Subcutaneous abdominal adipose tissue (tissue), 5 donors: ENCODE results near the gene GDPGP1.

ENCODE experiments used
- H3K27ac ChIP-seq: one replicate; pipeline ENCODE4 v1.7.0; 2013; ENCODE audit warnings: low read depth, mild to moderate bottlenecking, inconsistent platforms, low read length, moderate library complexity
- H3K27me3 ChIP-seq, 5 donors: one replicate each; pipeline ENCODE4 v1.7.0; 2013; ENCODE audit warnings: low read length in 5 of 5, inconsistent platforms in 1 of 5; ENCODE audit not compliant: control insufficient read depth in 5 of 5, insufficient read depth in 4 of 5
- H3K36me3 ChIP-seq, 5 donors: one replicate each; pipeline ENCODE4 v1.7.0; 2013; ENCODE audit warnings: low read length in 5 of 5; ENCODE audit not compliant: control insufficient read depth in 5 of 5, insufficient read depth in 5 of 5
- H3K4me1 ChIP-seq, 5 donors: one replicate each; pipeline ENCODE4 v1.7.0; 2013; ENCODE audit warnings: low read length in 5 of 5, mild to moderate bottlenecking in 3 of 5, moderate library complexity in 1 of 5; ENCODE audit not compliant: control insufficient read depth in 5 of 5, insufficient read depth in 5 of 5
- H3K4me3 ChIP-seq, 5 donors: one replicate each; pipeline ENCODE4 v1.7.0; 2013; ENCODE audit warnings: low read length in 5 of 5, low read depth in 1 of 5
- H3K9ac ChIP-seq, 5 donors: one replicate each; pipeline ENCODE4 v1.7.0; 2013; ENCODE audit warnings: low read length in 5 of 5, mild to moderate bottlenecking in 4 of 5, moderate library complexity in 3 of 5
- H3K9me3 ChIP-seq, 5 donors: one replicate each; pipeline ENCODE4 v1.7.0; 2013; ENCODE audit warnings: low read length in 5 of 5; ENCODE audit not compliant: control insufficient read depth in 5 of 5
- donor health status: healthy.
- donor health status: healthy.
- donor health status: healthy.
- donor health status: healthy.
- donor health status: healthy.

The GDPGP1 gene

DNA sequence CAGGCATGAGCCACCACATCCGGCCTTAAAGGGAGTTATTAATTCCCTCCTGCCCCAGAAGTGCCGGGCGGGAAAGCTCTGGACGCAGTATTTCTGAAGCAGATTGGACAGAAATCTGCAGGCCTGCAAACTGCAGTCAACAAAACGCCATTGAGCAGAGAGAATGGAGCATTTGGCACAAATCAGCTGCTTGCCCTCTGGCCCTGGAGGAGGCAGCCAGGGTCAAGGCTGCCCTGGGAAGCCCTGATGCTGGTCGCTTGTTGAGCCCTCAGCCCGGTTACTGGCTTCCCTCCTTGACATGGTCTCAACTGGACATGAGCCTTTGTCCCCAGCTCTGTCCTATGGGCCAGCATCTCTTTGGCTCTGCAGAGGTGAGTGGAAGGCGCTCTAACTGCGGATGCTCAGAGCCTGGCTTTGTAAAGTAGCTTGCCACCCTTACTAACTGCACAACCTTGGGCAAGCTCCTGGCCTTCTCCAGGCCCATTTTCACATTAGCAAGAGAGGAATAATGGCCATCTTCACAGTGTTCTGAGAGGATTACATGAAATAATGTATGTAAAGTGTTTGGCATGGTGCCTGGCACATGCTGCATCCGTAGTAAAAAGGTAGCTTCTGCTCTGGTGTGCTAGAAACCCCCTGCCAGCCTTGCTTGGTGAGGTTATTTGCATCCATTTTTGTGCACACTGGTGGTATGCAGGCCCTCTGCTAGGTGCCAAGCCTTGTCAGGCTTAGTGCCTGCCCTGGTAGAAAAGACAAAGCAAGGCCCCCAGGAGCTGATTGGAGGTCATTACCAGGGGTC lies 28.8 kb upstream of the GDPGP1 start:
- Histone ChIP-seq H3K36me3 (no peaks in the 10 kb centered on the region), H3K4me1 (peaks cover 0 to 26% (median 22%) of the 10 kb centered on the region in 5 donors), H3K9me3 (no peaks in the 10 kb centered on the region), H3K27ac (no peak overlapping the region), H3K27me3 (peaks cover 0 to 7% (median 0%) of the 10 kb centered on the region in 5 donors), H3K4me3 (no peak overlapping the region), H3K9ac (no peak overlapping the region)

DNA sequence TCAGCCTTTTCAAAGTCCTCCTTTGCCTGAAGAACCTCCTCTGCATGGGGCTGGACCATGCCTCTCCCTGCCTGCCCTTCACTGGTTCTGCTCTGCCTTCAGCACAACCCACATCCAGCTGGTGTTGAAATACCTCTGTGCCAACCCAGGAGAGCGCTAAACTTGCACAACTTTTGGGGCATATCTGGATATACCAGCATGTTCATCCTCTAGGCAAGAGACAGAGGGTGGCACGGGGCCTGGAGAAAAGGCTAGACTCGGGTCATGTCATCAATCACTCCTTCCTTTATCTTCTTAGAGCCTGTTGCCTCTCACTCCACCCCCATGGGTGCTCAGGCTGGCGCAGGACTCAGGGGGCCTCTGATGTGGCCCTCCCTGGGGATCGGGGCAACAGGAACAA lies 28.1 kb upstream of the GDPGP1 start:
- H3K36me3 ChIP-seq = no peaks in the 10 kb centered on the region
- peaks cover 0 to 21% (median 18%) of the 10 kb centered on the region in 5 donors for H3K4me1 ChIP-seq
- no peaks in the 10 kb centered on the region for H3K9me3 ChIP-seq
- H3K4me3 ChIP-seq = no peak overlapping the region
- peaks cover 0 to 7% (median 0%) of the 10 kb centered on the region in 5 donors for H3K27me3 ChIP-seq
- no peak overlapping the region for H3K9ac ChIP-seq
- H3K27ac ChIP-seq = no peak overlapping the region

DNA sequence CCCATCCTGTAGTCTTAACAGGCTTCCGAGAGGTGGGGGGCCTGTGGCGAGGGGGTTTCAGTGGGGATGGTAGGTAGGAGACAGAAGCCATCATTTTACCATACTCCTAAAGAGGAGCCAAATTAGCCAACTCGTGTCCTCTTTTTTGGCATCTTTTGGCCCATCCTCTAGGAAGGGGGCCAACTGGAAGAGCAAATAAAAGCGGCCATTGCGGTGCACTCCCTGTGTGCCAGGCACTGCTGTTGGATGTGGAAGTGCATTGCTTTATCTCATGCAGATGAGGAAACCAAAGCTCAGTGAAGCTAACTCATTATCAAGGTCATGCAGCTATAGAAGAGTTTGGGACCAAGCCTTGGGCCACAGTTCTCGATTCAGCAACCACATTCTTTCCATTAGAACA lies 26.8 kb upstream of the GDPGP1 start:
- Histone ChIP-seq H3K27me3 (peaks cover 0 to 5% (median 0%) of the 10 kb centered on the region in 5 donors), H3K9ac (no peak overlapping the region), H3K9me3 (no peaks in the 10 kb centered on the region), H3K27ac (no peak overlapping the region), H3K4me1 (peaks cover 2 to 23% (median 17%) of the 10 kb centered on the region in 5 donors), H3K4me3 (no peak overlapping the region), H3K36me3 (no peaks in the 10 kb centered on the region)

DNA sequence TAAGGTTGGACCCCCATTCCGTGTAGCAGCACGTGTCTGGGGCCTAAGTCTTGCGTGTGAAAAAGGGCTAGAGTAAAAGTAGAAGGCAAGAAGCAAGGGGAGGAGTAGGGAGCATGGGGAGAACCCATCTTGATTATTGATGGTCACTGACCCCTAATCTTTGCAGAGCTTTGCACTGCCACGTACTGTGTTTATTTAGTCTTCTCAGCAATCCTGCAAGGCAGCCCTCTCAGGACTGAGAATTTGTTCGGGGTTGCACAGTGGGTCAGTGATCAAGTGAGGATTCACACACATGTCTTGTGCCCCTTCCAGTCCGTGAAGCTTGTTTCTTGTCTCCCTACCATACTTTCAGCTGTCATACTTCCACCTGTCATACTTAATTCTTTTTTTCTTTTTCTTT lies 25.7 kb upstream of the GDPGP1 start:
- Histone ChIP-seq H3K36me3 (no peaks in the 10 kb centered on the region), H3K27ac (no peak overlapping the region)

DNA sequence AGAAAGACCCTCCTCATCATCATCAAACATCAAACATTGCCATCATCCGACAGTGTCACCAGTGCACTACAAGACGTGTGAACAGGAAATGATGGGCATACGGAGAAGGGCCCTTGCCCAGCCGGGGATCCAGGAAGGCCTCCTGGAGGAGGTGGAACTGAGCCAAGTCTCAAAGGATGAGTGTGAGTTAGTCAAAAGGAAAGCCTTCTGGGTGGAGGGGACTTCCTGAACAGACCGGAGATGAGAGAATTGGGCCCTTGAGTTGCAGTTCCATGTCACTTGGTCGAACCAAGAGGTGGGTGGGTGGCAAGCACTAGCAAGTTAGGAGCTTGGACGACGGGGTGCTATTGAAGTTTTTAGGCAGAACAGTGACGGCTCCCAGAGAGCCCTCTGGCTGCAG lies 24.4 kb upstream of the GDPGP1 start:
- H3K36me3 ChIP-seq = no peaks in the 10 kb centered on the region
- peaks cover 2 to 20% (median 10%) of the 10 kb centered on the region in 5 donors for H3K4me1 ChIP-seq
- H3K9me3 ChIP-seq = no peaks in the 10 kb centered on the region
- no peak overlapping the region for H3K4me3 ChIP-seq
- H3K27me3 ChIP-seq = no peaks in the 10 kb centered on the region
- H3K9ac ChIP-seq = no peak overlapping the region
- H3K27ac ChIP-seq = no peak overlapping the region

More for the DNA sequence above, 25.7 kb upstream of the GDPGP1 start:
- no peak overlapping the region for H3K9ac ChIP-seq
- H3K9me3 ChIP-seq = no peaks in the 10 kb centered on the region
- no peak overlapping the region for H3K4me3 ChIP-seq
- no peaks in the 10 kb centered on the region for H3K27me3 ChIP-seq
- peaks cover 2 to 20% (median 12%) of the 10 kb centered on the region in 5 donors for H3K4me1 ChIP-seq

DNA sequence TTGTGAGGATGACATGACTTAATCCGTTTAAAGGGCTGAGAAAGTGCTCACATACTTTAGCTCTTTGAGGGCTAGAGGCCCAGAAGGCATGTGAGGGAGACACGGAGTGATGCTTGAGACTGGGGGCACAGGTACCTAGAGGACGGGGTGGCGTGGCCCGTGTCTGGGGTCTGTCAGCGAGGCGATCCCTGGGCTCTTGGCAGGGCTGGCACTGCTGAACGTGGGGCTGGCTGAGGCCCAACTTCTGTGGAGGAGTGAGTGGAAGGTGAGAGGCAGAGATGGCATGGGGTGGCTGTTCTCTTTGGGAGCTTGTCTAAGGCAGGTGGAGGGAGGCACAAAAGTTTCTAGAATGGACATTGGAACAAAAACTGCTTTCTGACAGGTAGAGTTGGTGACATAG lies 23.4 kb upstream of the GDPGP1 start:
- Histone ChIP-seq H3K27me3 (no peaks in the 10 kb centered on the region), H3K27ac (no peak overlapping the region), H3K36me3 (no peaks in the 10 kb centered on the region), H3K4me1 (peaks cover 2 to 20% (median 10%) of the 10 kb centered on the region in 5 donors), H3K9ac (no peak overlapping the region), H3K9me3 (no peaks in the 10 kb centered on the region), H3K4me3 (no peak overlapping the region)

DNA sequence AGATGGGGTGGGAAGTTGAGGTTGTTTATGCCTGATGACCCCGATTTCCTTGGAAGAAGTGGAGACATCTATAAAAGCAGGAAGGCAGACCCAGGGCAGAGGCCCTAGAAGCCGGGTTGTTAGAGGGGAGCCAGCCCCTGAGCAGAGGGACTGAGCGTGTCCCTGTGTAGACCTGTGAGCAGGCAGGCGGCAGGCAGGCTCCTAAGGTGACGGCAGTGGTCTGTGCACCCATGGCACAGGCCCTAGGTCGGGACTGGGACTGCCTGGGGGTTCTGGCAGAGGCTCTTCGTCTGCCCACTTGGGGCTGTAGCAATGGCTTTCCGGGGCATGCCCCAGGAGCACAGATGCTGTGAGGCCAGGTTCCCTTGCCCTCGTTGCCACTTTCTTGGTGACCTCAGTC lies 23.0 kb upstream of the GDPGP1 start:
- Histone ChIP-seq H3K9me3 (no peaks in the 10 kb centered on the region), H3K36me3 (no peaks in the 10 kb centered on the region), H3K4me3 (no peak overlapping the region), H3K27me3 (no peaks in the 10 kb centered on the region), H3K9ac (no peak overlapping the region), H3K4me1 (peaks cover 2 to 20% (median 9%) of the 10 kb centered on the region in 5 donors), H3K27ac (no peak overlapping the region)

DNA sequence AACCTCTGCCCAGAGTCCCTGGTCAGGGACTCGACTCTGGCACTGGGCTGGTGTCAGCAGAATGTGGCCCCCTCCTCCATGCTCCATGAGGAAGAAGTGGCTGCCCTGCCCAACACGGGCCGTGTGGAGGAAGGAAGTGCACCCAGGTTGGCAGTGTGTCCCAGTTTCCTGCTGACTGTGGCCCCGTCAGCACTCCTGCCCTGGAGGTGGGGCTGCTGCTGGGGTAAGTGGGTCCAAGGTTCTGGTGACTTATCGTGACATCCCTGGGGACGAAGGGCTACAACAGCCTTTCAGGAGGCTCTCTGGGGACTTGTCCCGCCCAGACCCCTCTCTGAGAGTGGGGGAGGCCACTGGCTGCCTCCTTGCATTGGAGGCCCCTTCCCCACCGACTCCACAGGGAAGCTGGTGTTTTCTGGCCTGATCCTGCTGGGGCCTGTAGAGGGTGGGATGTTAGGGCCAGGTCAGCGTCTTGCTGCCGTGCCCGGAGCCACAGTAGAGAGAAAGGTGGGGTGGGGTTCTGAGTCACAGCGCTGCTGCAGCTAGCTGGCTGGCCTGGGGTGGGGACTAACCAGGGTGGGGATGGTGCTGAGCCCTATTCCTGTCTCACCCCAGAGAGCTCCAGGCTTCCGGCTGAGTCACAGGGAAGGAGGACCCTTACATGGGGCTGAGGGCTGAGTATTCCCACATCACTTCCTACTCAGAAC lies 22.4 kb upstream of the GDPGP1 start:
- Histone ChIP-seq H3K4me1 (peaks cover 2 to 20% (median 8%) of the 10 kb centered on the region in 5 donors), H3K9ac (peak overlapping the region in 1 of 5 donors; percentile 52), H3K4me3 (no peak overlapping the region), H3K9me3 (no peaks in the 10 kb centered on the region), H3K27me3 (no peaks in the 10 kb centered on the region), H3K36me3 (no peaks in the 10 kb centered on the region), H3K27ac (no peak overlapping the region)

DNA sequence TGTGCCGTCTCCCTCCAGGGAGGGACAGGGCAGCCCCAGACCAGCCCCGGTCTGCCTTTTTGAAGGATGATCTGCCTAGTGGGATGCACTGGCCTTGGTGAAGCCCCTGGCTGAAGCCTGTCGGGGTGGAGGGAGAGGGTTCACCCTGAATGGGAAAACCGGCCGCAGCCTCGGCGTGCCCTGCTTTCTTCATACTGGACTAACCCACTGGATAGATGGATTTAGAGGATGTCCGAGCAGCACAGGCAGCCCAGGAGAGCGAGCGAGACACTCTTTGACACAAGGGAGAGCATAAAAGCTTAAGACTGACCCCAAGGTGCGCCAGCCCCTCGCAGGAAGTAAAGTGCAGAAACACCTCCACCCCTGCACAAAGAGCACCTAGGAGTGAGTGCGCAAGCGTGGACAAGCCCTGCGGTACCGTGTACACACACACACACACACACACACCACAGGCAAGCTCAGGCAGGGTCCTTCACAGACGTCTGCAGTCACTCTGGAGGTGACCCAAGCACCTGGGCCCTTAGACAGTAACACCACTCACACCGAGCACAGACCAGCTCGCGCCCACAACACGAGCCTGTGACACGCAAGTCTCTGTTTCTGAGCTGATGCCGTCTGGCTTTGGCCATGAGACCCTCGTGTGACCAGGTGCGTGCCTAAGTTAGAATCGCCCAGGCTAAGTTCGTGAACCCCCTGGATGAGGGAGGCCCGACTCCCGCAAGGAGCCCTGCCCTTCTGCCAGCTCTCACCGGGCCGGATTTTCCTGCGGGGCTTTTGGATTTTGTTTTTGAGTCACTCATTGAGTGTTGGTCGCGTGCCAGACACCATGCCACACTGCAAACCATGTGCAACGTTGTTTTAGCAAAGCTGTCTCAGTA lies 21.5 kb upstream of the GDPGP1 start:
- peaks cover 2 to 20% (median 8%) of the 10 kb centered on the region in 5 donors for H3K4me1 ChIP-seq
- no peak overlapping the region for H3K27ac ChIP-seq
- no peak overlapping the region for H3K4me3 ChIP-seq
- no peak overlapping the region for H3K9ac ChIP-seq
- no peaks in the 10 kb centered on the region for H3K27me3 ChIP-seq
- no peaks in the 10 kb centered on the region for H3K9me3 ChIP-seq
- H3K36me3 ChIP-seq = peaks cover 0 to 3% (median under 1%) of the 10 kb centered on the region in 5 donors
